ENCODE results near the gene CYP4F12.
"Not testable (repeated sequence)": the region's sequence is repeated elsewhere in the genome, so short reads cannot be mapped to it uniquely, and the experiment has no call there.

The CYP4F12 gene
- total RNA-seq = 0.14 to 4.4 (median 3.3) reads per million in 3 experiments

GRCh38 chr19:15672580-15673175 is at the start of gene CYP4F12:
Gene CYP4F12, plus strand, starts transcription at chr19:15673087. Its CDS starts 443 bp downstream, at chr19:15673530.
- DNase-seq = peak; percentile 12

- no peak for DNase-seq
Measured at GRCh38 chr19:15623711-15624318, 49.1 kb upstream of the CYP4F12 start.

DNA sequence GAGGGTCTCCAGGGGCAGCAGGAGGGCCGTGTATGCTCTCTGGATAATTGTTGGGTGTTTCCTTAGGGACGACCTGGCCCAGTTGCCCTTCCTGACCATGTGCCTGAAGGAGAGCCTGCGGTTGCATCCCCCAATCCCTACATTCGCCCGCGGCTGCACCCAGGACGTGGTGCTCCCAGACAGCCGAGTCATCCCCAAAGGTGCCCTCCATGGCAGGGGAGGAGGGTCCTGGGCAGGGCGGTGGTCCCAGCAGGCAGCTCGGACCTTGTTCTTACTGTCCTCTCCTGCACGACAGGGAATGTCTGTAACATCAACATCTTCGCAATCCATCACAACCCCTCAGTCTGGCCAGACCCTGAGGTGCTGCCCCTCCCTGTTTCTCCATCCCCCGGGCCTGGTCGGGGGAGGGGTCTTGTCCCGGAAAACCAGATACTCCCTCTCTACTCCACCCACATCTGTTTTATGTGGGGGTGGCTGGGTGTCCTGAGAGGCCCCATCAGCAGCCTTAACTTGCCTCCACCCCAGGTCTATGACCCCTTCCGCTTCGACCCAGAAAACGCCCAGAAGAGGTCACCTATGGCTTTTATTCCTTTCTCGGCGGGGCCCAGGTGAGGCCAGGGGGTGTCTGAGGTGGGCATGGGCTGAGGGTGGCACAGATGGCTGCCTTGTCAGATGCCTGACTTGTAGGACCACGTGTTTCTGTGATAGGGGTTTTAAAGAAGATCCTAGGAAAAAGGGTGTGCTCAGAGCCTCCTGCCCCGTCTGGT is 44.5 kb upstream of the CYP4F12 start:
- no peak for DNase-seq

DNA sequence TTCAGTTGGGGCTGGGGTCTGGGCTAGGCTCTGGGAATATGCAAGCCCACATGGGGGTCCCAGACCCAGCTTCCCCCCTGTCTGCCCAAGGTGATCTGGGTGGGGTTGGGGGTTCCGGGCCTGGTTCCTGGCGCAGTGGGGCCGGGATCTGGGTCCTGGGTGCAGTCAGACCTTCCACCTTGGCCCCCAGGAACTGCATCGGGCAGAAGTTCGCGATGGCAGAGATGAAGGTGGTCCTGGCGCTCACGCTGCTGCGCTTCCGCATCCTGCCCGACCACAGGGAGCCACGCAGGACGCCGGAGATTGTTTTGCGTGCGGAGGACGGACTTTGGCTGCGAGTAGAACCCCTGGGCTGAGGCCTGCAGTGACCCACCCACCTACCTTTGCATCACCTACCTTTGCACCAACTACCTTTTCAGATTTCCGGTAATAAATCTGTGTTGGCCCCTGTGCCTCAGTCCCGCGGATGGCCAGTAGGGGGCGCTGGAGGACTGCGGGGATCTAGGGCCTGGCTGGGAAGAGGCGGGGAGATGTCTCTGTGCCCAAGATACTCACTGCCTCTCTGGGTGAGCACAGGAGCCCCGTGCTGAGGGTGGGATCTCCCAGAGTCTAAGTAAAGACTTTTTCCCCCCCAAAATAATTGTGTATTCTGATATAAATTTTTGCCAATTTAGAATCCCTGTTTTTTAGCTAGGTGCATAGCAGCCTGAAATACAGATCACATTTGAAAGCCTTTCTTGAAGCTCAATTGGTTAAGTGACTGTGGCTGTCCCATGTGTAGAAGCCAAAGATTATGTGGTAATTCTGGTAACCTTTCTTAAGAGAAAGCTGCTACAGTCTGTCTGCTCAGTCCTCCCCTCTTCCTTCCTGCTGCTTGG is 43.6 kb upstream of the CYP4F12 start:
- DNase-seq = peak; percentile 79

DNA sequence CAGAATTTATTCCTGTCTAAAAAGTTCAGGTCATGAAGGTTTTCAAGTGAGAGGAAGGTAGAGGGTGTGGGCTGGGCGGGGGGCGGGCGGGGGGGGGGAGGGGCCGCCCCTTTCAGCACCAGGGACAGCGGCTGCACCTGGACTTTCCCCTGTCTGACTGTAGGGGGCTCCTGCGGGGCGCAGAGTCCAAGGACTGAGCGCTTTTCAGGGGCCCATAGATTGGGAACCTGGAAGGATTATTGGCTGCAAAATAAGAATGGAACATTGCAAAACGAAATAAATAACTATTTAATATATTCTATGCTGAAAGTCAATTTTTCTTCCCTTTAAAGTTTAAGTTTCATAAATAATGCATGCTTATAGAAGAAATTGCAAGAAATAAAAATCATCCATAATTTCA is 41.1 kb upstream of the CYP4F12 start:
- DNase-seq = peak; percentile 19

GRCh38 chr19:15633082-15633835 is 39.6 kb upstream of the CYP4F12 start:
- DNase-seq = no peak

DNA sequence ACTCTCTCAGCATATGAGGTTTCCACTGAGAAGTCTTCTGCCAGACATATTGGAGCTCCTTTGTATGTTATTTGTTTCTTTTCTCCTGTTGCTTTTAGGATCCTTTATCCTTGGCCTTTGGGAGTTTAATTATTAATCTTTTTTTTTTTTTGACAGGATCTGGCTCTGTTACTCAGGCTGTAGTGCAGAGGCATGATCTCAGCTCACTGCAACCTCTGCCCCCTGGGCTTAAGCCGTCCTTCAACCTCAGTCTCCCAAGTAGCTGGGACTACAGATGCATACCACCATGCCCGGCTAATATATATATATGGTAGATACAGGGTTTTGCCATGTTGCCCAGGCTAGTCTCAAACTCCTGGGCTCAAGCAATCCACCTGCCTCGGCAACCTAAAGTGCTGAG is 38.8 kb upstream of the CYP4F12 start:
- DNase-seq = no peak

DNA sequence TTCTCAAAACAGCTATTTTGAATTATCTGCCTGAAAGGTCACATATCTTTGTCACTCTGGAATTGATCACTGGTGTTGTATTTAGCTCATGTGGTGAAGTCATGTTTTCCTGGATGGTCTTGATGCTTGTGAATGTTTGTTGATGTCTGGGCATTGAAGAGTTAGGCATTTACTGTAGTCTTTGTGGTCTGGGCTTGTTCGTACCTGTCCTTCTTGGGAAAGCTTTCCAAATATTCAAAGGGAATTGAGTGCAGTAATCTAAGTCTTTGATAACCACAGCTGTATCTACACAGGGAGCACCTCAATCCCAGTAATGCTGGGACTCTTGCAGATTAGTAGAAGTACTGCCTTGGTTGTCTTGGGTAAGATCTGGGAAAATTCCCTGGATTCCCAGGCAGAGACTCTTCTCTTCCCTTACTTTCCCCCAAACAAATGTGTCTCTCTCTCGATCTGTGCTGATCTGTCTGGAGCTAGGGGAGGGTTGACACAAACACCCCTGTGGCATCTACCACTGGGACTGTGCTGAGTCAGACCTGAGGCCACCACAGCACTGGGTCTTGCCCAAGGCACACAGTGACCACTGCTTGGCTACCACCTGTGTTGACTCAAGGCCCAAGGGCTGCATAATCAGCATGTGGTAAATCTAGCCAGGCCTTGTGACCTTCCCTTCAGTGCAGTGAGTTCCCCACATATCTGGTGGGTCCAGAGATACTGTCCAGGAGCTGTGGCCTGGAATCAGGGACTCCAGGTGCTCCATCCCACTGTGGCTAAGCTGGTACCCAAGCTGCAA is 37.7 kb upstream of the CYP4F12 start:
- DNase-seq = no peak

- DNase-seq = no peak
Measured at GRCh38 chr19:15636026-15636425, 36.9 kb upstream of the CYP4F12 start.

GRCh38 chr19:15639596-15639995 is 33.3 kb upstream of the CYP4F12 start:
- DNase-seq = no peak

DNA sequence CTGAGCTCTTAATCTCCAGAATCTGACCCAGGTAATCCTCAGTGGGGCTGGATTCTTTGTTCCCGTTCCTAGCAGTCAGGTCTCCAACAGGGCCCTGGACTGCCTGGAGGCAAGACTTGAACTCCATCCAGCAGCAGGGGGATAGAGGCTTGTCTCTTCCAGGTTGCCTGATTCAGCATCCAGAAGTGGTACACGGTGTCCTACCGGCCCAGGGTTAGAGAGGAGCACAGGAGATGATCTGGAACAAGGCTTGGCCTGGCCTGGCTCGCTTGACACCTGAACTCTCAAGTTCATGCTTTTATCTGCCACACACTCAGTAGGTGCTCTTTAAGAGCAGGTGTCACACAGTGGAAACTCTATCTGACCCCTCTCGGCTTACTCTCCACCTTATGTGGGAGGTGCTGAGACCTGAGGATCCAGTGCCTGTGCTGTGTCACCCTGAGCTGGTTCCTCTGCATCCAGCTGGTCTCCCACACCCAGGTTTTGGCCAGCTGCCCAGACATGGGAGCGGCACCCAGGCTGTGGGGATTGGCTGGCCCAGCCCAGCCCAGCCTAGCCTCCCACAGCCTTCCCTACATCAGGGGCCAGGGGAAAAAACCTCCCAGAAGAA is 32.5 kb upstream of the CYP4F12 start, which contains the start of gene CYP4F3:
TSS of gene CYP4F3 (plus strand) at position 604 of the 610 bp plus-strand sequence. CDS start 519 bp downstream, outside the sequence.
- DNase-seq = no peak

DNA sequence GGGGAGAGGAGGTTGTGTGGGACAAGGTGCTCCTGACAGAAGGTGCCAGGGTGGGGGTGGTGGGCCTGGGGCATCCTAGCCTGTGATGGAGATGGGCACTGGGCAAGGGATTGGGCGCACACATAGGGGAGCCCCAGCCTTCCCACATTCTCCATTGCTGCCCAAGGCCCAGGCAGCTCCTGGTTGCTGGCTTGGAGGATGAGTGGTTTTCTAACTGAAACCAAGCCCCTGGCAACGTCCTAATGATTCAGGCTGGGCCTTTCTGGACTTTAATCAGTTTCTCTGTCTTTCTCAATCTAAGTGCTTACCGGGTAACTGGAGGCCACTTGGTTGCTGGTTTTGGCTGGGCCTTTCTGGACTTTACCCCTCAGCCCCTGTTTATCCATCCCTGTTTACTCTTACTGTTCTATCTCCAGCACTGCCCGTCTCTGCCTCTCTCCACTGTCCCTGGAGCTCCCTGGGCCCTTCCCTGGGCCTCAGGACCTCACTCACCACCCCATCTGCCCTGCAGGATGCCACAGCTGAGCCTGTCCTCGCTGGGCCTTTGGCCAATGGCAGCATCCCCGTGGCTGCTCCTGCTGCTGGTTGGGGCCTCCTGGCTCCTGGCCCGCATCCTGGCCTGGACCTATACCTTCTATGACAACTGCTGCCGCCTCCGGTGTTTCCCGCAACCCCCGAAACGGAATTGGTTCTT is 31.8 kb upstream of the CYP4F12 start:
- no peak for DNase-seq

DNA sequence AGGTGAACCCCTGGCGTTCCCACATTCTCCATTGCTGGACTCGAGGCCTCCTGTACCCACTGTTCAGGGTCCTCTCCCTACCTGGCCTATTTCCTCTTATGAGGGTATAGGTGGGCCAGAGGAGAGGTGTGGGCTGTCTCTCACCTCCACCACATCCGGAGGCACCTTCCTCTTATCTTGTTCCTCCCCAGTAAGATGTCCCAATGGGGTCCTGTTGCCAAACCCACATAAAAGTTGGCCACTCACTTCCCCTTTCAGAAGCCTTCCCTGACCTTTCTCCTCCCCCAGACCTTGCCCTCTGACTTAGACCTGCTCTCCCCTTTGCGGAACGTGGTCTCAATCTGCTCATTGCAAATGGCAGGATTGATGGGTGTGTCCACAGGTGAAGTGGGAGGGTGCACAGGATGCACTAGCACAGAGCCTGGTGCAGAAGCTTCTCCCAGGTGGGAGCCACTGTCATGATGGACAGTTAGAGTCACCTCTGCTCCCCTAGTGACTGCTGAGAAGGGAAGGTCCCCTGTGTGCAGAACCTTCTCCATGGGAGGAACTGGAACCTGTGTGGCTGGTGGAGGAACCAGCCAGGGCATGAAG is 30.9 kb upstream of the CYP4F12 start:
- DNase-seq = no peak

- no peak for DNase-seq
Measured at GRCh38 chr19:15642807-15643206, 30.1 kb upstream of the CYP4F12 start.

- no peak for DNase-seq
Measured at GRCh38 chr19:15643387-15643786, 29.5 kb upstream of the CYP4F12 start.

GRCh38 chr19:15644066-15644741 is 28.7 kb upstream of the CYP4F12 start:
- DNase-seq = no peak

DNA sequence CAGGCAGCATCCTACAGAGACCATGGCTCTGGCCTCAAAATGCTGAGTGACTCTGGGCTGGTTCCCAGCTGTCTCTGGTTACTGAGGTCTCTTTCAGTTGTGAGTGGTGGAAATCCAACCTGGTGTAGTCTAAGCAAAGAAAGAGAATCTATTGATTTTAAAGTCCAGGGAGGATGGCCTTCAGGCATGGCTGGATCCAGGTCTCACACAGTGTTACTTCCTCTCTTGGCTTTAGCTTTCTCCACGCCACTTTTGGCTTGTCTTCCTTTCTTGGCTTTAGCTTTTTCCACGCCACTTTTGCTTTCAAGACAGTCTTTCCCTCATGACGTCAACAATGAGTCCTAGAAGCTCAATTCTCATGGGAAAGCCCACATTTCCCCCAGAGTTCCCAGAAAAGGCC is 28.1 kb upstream of the CYP4F12 start:
- no peak for DNase-seq

GRCh38 chr19:15649526-15649925 is 23.4 kb upstream of the CYP4F12 start:
- no peak for DNase-seq

GRCh38 chr19:15650123-15650522 is 22.8 kb upstream of the CYP4F12 start:
- DNase-seq = not testable (repeated sequence)

Data from central memory CD4-positive, alpha-beta T cell (primary cell).